Motor neuron (in vitro differentiated cells): ENCODE results near the gene RORB. TPM values are rescaled to one million over a fixed set of nuclear protein-coding genes. Genes with fewer than 3 reads are reported as not detected.
A peak's percentile ranks its signal among the peaks of the same experiment; 100 is the strongest.

ENCODE experiments used
- ATAC-seq, 8 experiments: fragments of 200-7000 bp; cut with Tn5 transposase; replicated peaks in 6 of 8; 2 replicates each; pipeline ENCODE4 v1.8.0; 2021; ENCODE audit warnings: mild to moderate bottlenecking in 8 of 8, moderate library complexity in 8 of 8
- H3K27ac ChIP-seq, 2 donors: fragments of 250-450 bp; sonication (Bioruptor Pico); 2 replicates each; pipeline ENCODE4 v1.9.0; 2021; ENCODE audit warnings: antibody characterized with exemption in 2 of 2, mild to moderate bottlenecking in 2 of 2, moderate library complexity in 1 of 2
- H3K4me1 ChIP-seq, 2 donors: fragments of 250-450 bp; sonication (Bioruptor Pico); replicated peaks in 1 of 2; 2 replicates each; pipeline ENCODE4 v1.6.1; 2021; ENCODE audit warnings: antibody characterized with exemption in 2 of 2, mild to moderate bottlenecking in 2 of 2, moderate library complexity in 1 of 2
- H3K4me3 ChIP-seq, 5 donors: fragments of 250-450 bp; sonication (Bioruptor Pico); 2 replicates each; pipeline ENCODE4 v1.9.0; 2021; ENCODE audit warnings: antibody characterized with exemption in 5 of 5, mild to moderate bottlenecking in 5 of 5, moderate library complexity in 4 of 5
- WGBS, 10 experiments: fragments of 450-650 bp; shearing (Covaris generic); methylation state at CpG; one replicate each; pipeline ENCODE4 v1.0.0; 2022; 5-methylcytosine and 5-hydroxymethylcytosine counted together
- in situ Hi-C, 9 experiments: fragments of 400-800 bp; cut with MboI; loops; one replicate each; pipeline ENCODE4 v1.15.0; 2021; ENCODE audit warnings: low sequenced_read_pairs in 9 of 9, low pct_unique_long_range_greater_than_20kb in 2 of 9; ENCODE audit not compliant: unreplicated experiment in 9 of 9
- total RNA-seq, 8 experiments: library from RNA; unstranded; fragments of 300-600 nt; gene quantifications; 2 replicates each; pipeline versions ENCODE4 v1.2.3 to v1.2.4, GENCODE V29; 2022

The RORB gene
- total RNA-seq, 8 experiments from 2014 or later: 0.14 to 1.1 (median 0.46) TPM; not detected in 1

DNA sequence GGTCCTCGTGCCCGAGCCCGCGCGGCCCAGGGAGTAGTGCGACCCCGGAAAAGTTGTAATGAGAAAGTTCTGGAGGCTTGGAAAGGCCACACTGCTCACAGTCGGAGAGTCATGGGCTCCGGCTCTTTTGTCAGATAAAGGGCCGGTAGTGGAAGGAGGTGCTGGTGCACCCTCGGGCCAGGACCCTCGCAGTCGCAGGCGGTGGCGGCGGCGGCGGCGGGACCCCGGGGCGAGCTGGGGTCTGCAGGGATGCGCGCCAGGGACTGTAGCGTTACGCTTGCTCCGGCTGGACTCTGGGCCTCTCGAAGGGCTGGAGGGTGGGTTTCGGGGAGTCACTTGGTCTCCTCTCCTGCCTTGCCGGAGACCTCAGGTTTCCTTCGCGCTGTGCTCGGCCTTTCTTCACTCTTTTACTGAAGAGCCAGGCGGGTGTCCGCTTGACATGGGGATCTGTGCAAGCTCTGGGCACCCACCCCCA, 1.5 kb downstream of the RORB start:
- Histone ChIP-seq H3K27ac (no peak overlapping the region), H3K4me1 (peaks cover 0 to 10% of the 10 kb centered on the region in 2 donors), H3K4me3 (peak overlapping the region; percentile 43 to 78 (median 65))
- in situ Hi-C loops: no loop called here
- WGBS, 10 experiments: 0% methylated on average over 2 of the region's 34 CpGs; no CpG with 5 or more reads in 8 of the 10 experiments
- peak in 3 of 8 experiments; percentile 8 to 11 (median 11) for ATAC-seq

DNA sequence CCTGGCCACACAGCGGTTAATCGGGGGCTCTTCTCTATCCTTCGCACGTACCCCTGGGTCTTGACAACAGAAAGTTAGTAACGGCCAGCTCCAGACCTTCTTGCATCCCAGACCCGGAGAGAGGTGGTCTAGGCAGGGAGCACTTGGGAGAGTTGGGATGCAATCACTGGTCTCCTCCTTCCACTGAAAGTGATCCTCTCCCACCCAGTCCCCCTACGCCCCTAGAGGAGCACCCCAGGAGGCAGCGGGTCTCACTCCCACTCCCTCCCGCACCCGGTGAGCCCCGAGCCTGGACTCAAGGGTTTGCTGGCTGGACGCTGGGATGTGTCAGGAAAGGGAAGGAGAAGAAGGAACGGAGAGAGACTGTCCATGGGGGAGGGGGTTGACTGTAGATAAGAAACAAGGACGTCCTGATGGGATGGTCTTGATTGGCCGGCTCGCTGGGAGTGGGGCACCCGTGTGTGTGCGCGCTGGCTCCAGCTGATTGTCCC, 2.0 kb downstream of the RORB start:
- ATAC-seq: no peak
- in situ Hi-C loops: no loop called here
- peak overlapping the region; percentile 43 to 78 (median 65) for H3K4me3 ChIP-seq
- 0 to 7% (median 0%) methylated on average over 1 to 3 of the region's 19 CpGs; no CpG with 5 or more reads in 5 of the 10 experiments for WGBS, 10 experiments
- H3K4me1 ChIP-seq: peaks cover 0 to 10% of the 10 kb centered on the region in 2 donors
- H3K27ac ChIP-seq: no peak overlapping the region

DNA sequence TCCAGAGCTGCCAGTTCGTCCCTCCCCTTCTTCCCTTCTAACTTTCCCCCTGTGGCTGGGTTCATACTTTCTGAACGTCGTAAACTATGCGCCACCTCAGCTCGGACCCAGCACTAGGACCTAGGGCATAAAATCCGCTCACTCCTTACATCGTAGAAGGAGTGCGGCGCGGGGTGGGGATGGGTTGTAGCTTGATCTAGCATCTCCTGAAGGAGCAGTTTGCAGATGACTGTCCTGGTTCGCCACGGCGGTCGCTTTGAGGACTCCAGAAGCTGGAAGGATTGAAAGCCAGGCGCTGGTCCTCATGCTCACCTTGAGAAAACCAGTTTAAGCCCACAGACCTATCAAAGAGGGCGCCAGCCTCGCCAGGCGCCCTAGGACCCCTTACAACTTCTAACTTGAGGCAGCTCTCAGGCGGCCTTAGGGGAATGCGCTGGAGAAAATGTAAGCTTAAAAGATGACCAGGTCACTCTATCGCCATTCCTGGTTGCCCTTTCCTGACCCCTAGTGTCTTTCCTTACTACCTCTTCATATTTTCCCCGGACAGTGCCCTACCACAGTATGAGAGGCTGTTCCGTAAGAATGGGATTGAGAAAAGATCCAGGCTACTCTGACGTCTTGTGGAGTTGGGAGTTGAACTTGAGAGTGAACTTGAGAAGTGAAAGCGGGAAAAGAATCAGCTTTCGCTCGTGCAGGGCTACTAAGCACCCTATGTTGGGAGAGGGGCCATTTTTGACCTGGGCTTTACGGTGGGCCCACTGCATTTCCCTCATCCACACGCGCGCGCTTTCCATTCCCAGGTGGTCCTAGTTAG, 2.8 kb downstream of the RORB start:
- H3K4me3 ChIP-seq: peak overlapping the region in 2 of 5 donors; percentile 7 to 65
- no peak overlapping the region for H3K27ac ChIP-seq
- no peak for ATAC-seq
- WGBS, 10 experiments: 0 to 21% (median 8%) methylated on average over 3 to 8 of the region's 32 CpGs; no CpG with 5 or more reads in 3 of the 10 experiments
- in situ Hi-C loops: no loop called here
- H3K4me1 ChIP-seq: peaks cover 0 to 10% of the 10 kb centered on the region in 2 donors

DNA sequence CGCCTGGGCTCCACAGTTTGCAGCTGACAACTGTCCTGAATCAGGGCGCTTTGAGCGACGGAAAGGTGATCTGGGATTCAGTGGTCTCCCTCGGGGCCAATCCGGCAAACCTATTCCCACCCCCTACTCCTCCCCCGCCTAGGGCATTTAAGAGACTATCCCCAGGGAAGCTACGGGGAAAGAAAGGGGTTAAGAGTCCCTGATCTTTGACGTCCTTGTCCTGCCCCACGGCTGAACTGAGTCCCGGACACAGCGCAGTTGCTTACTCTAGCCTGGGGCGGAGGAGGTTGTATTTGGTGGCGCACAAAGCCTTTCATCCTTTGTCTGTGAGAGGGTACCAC, 3.4 kb downstream of the RORB start:
- peaks cover 0 to 10% of the 10 kb centered on the region in 2 donors for H3K4me1 ChIP-seq
- H3K4me3 ChIP-seq: peak overlapping the region in 3 of 5 donors; percentile 4 to 7 (median 6)
- no peak for ATAC-seq
- H3K27ac ChIP-seq: no peak overlapping the region
- WGBS, 10 experiments: 0 to 67% (median 40%) methylated on average over 1 to 2 of the region's 14 CpGs; no CpG with 5 or more reads in 5 of the 10 experiments
- in situ Hi-C loops: no loop called here

DNA sequence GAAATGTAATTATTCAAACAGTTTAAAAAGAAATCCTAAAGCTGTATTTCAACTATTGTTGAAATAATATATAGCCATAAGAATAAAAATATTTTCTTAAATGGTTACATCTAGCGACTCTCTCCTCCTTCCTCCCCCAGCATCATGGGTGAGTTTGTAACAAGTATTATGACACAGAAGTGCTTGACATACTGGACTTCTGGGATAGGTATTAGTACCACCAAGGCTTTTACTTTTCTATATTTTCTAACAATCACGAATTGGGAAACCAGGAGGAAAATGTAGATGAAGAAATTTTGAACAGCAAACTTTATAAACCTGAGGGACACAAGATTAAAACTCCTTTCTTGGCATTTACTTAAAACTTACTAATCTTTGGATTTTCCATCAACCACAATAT, 4.4 kb downstream of the RORB start:
- Histone ChIP-seq H3K4me3 (no peak overlapping the region), H3K27ac (no peak overlapping the region), H3K4me1 (peaks cover 0 to 10% of the 10 kb centered on the region in 2 donors)
- no peak for ATAC-seq
- 22 to 88% (median 56%) methylated on average over 1 to 2 of the region's 2 CpGs; no CpG with 5 or more reads in 1 of the 10 experiments for WGBS, 10 experiments
- in situ Hi-C loops: no loop called here

DNA sequence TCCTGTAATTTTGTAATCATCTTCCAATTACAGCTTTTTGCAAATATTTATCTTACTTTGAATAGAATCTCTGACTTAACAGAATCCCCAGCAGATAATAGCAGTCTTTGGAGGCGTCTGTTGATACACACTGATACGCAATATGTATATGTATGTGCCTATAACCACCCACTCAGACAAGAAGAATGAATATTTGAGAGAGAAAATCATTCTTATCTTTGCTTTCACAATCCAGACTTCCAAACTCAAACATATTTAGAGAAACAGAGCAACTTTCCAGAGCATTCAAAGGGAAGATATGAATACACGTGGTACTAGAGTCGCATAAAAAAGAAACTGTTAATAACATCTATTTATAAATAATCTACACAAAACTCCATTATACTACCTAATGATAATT, 6.1 kb downstream of the RORB start:
- no peak overlapping the region for H3K4me3 ChIP-seq

DNA sequence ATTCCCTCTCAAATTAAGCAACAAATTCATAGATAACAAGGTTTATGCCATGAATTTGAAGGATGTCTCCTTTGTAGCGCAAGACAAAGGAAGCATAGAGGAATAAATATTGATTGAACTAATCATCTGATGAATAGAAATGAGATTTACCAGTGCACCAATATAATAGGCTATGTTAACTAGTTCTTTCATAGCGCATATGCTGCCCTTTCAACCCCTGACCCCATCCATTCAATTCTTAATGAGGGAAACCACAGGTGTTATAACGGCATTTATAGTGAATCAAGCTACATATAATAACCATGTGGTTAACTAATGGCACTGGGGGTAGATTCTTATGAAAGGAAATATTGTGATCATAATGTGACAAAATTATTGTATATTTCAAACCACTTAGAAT, 6.5 kb downstream of the RORB start:
- H3K4me3 ChIP-seq: no peak overlapping the region
- no peak overlapping the region for H3K27ac ChIP-seq
- 46 to 93% (median 70%) methylated on average over 1 to 3 of the region's 3 CpGs; no CpG with 5 or more reads in 1 of the 10 experiments for WGBS, 10 experiments
- H3K4me1 ChIP-seq: peaks cover 0 to 10% of the 10 kb centered on the region in 2 donors
- ATAC-seq: no peak
- in situ Hi-C loops: no loop called here

More for the DNA sequence above, 6.1 kb downstream of the RORB start:
- 55 to 100% (median 82%) methylated on average over 1 to 4 of the region's 4 CpGs; no CpG with 5 or more reads in 1 of the 10 experiments for WGBS, 10 experiments
- no peak for ATAC-seq
- in situ Hi-C loops: no loop called here
- no peak overlapping the region for H3K27ac ChIP-seq
- H3K4me1 ChIP-seq: peaks cover 0 to 10% of the 10 kb centered on the region in 2 donors

DNA sequence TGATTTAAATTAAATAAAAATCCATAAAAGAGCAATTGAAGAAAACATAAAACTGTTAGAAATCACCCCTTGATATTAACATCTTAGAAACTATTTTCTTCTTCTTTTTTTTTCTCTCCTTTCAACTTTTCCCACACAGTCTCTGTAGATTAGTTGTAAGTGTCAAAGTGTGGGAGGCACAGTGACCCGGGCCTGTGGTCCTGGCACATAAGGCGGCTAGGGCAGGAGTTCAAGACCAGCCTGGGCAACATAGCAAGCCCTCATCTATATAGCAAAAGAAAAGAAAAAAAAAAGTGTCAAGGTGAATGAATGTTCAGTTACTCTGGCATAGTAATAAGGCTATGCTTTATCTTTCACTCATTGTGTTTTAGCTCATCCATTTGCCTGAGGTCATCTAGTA, 14.2 kb downstream of the RORB start:
- Histone ChIP-seq H3K27ac (no peak overlapping the region), H3K4me3 (no peak overlapping the region), H3K4me1 (no peaks in the 10 kb centered on the region)
- 37 to 100% (median 98%) methylated on average over 1 to 2 of the region's 2 CpGs; no CpG with 5 or more reads in 2 of the 10 experiments for WGBS, 10 experiments
- in situ Hi-C loops: no loop called here
- no peak for ATAC-seq

DNA sequence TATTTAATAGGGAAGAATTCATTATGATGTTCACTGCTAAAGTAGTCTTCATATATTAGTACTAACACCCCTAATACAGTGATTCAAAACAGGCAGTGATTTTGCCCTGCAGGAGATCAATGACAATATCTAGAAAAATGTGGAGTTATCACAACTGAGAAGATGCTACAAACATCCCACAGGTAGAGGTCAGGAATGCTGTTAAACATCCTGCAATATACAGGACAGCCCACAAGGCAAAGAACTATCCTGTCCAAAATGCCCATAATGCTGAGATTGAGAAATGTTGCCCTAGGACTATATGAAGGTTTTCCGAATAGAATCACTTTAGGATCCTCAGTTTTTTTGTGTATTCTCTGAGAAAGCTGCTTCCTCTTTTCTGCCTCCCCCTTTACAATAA, 15.3 kb downstream of the RORB start:
- no peaks in the 10 kb centered on the region for H3K4me1 ChIP-seq
- H3K27ac ChIP-seq: no peak overlapping the region
- no peak overlapping the region for H3K4me3 ChIP-seq
- no peak for ATAC-seq
- in situ Hi-C loops: no loop called here
- 100% methylated on average over 1 of the region's 1 CpG; no CpG with 5 or more reads in 6 of the 10 experiments for WGBS, 10 experiments

DNA sequence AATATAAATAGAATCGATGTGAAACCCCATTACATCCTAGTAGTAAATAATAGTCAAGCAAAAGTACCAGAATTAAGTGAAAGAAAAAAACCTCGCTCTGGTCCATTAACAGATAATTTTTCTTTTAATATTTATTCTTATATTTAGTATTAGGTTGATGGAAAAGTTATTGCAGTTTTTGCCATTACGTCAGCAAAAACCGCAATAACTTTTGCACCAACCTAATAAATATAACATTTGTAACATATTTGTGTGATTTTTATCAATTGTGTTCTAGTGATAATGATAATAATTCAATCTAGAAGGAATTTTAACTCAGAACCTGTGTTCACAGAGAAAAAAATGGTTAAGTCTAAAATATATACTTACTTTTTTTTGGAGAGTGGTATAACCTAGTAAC, 16.1 kb downstream of the RORB start:
- 22 to 100% (median 90%) methylated on average over 2 to 4 of the region's 4 CpGs for WGBS, 10 experiments

DNA sequence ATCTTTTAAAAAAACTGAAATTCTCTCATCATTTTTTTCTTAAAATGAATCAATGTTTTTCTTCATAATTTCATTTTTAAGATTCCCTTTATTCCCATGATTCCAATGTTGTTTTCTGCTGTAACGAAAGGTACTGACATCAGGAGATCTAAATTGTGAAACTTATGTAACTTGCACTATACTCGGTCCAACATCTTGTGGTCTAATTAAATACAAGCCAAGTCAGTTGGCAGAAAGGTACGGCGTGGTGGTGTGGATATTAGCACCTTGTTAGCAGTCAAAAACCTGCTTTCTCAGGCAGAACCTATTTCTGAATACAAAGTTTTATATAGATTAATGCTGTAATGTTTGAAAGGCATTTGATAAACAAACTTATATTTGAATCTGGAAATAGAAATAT, 20.1 kb downstream of the RORB start:
- 30 to 98% (median 92%) methylated on average over 2 to 4 of the region's 4 CpGs for WGBS, 10 experiments
- in situ Hi-C loops: no loop called here
- Histone ChIP-seq H3K27ac (no peak overlapping the region), H3K4me3 (no peak overlapping the region), H3K4me1 (no peaks in the 10 kb centered on the region)
- no peak for ATAC-seq

More for the DNA sequence above, 16.1 kb downstream of the RORB start:
- no peak for ATAC-seq
- Histone ChIP-seq H3K4me3 (no peak overlapping the region), H3K27ac (no peak overlapping the region), H3K4me1 (no peaks in the 10 kb centered on the region)
- in situ Hi-C loops: no loop called here

DNA sequence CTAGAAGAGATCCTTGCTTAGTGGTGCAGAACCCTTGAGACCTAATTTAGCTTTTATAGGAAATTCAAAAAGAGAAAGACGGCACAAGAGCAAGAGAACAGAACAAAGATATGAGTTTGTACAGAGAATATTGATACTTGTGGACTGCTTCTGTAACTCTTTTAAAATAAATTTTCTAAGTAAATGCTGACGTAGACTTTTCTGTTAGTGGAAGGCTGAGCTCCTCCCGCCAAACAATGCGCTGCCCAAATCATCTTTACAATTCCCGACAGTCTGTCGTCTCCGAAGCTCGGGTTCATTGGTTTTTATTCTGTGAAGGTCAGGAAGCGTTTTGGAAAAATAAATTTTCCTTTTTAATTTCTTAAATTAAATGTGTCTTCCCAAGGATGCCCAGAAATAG, 22.3 kb downstream of the RORB start:
- Histone ChIP-seq H3K4me1 (no peaks in the 10 kb centered on the region), H3K27ac (no peak overlapping the region), H3K4me3 (no peak overlapping the region)
- ATAC-seq: no peak
- in situ Hi-C loops: no loop called here
- 0 to 100% (median 91%) methylated on average over 2 to 9 of the region's 9 CpGs for WGBS, 10 experiments

DNA sequence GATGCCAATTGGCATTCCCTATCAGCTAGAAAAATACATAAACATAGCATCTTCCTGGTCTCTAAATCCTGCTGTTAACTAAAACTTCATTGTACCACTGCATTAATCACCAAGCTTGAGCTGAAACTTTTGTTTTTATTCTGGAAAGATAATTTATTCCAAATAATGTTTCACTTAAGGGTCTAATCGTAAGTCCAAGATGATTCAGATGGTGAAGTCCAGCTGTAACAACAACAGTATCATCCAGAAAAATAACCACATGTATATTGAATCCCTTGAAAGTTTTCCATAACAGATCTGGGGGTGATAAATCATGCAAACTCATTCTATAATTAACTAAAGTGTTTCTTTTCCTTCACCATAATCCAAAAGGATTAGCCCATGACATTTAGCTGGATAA, 23.9 kb downstream of the RORB start:
- no peak for ATAC-seq
- H3K4me3 ChIP-seq: no peak overlapping the region
- WGBS, 10 experiments: 0 to 100% (median 89%) methylated on average over 1 of the region's 1 CpG; no CpG with 5 or more reads in 1 of the 10 experiments
- no peaks in the 10 kb centered on the region for H3K4me1 ChIP-seq
- no peak overlapping the region for H3K27ac ChIP-seq
- in situ Hi-C loops: no loop called here
